ENCODE results near the gene CHURC1.

The CHURC1 gene

GRCh38 chr14:64983439-64984310 lies 69.4 kb downstream of the CHURC1 start:
- ChIA-PET CTCF (interaction anchor here (1.2 kb wide), 1 partner anchor 36 kb away, joined by 3 read pairs; no protein-coding TSS in a partner anchor), POLR2A (ENCODE audit: low non-redundant PET) (no interaction called here)
- peak; percentile 77 for TF ChIP-seq CTCF (conservative IDR thresholded peaks at IDR 0.05; ENCODE audit: low read depth)
- no peak overlapping the region for H3K27ac ChIP-seq
- peak; percentile 52 for DNase-seq (ENCODE audit: low spot score)
